ENCODE results near the gene BTBD16.

- TF ChIP-seq CTCF (IDR thresholded peaks at IDR 0.05) (no peak), POLR2A (IDR thresholded peaks at IDR 0.05) (no peak)
These were observed 36.7 kb downstream of the BTBD16 start for GRCh38 chr10:122307669-122308416.

Data from testis (tissue), 2 donors.